Testis (tissue), 2 donors: Measurements from ENCODE around the gene TBC1D26.
"Not testable (repeated sequence)": the region's sequence is repeated elsewhere in the genome, so short reads cannot be mapped to it uniquely, and the experiment has no call there.

Experiments
- POLR2A ChIP-seq: fragments of 450-650 bp; IDR thresholded peaks from one replicate; pipeline ENCODE4 v1.6.1; 2017; ENCODE audit warnings: antibody characterized with exemption, mild to moderate bottlenecking, moderate library complexity
- TF ChIP-seq, protein P1 (sequence below), 3 experiments: fragments of 450-650 bp in 2 of 3; fragments of 200-600 bp in 1 of 3; sonication (generic) in 1 of 3; IDR thresholded peaks; one replicate each; pipeline ENCODE4 v1.5.1; 2016 to 2019; ENCODE audit warnings: antibody characterized with exemption in 3 of 3, mild to moderate bottlenecking in 2 of 3, moderate library complexity in 1 of 3

GRCh38 chr17:15716601-15717563 lies 15.2 kb upstream of the TBC1D26 start:
- TF ChIP-seq, protein P1, sequence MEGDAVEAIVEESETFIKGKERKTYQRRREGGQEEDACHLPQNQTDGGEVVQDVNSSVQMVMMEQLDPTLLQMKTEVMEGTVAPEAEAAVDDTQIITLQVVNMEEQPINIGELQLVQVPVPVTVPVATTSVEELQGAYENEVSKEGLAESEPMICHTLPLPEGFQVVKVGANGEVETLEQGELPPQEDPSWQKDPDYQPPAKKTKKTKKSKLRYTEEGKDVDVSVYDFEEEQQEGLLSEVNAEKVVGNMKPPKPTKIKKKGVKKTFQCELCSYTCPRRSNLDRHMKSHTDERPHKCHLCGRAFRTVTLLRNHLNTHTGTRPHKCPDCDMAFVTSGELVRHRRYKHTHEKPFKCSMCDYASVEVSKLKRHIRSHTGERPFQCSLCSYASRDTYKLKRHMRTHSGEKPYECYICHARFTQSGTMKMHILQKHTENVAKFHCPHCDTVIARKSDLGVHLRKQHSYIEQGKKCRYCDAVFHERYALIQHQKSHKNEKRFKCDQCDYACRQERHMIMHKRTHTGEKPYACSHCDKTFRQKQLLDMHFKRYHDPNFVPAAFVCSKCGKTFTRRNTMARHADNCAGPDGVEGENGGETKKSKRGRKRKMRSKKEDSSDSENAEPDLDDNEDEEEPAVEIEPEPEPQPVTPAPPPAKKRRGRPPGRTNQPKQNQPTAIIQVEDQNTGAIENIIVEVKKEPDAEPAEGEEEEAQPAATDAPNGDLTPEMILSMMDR (IDR thresholded peaks at IDR 0.05), result not testable (repeated sequence)
- not testable (repeated sequence) for TF ChIP-seq POLR2A
